ENCODE results near the gene KDM3A. TPM values are rescaled to one million over a fixed set of nuclear protein-coding genes. Genes with fewer than 3 reads are reported as not detected.

The KDM3A gene
- total and polyA plus RNA-seq, 9 of the 15 experiments (the other 6 are each of a cell fraction or from before 2014, with no cell fraction given) = 7.5 to 95.4 (median 24.8) TPM

- DNase-seq (ENCODE audit: extremely low read depth in 1 of 4, low spot score in 3 of 4) = no peak
- CTCF ChIA-PET (ENCODE audit: low intra/inter-chr PET ratio) = no interaction called here
- Histone ChIP-seq H3K9me1 (ENCODE audit: control insufficient read depth, insufficient read depth, low read length) (no peaks in the 10 kb centered on the region), H3K9ac (ENCODE audit: insufficient read depth in 1 of 2, low read depth in 2 of 2, low read length in 2 of 2) (no peak overlapping the region), H2AFZ (ENCODE audit: low read depth, low read length) (no peak overlapping the region), H3K27ac (ENCODE audit: extremely low read depth, low read depth, low read length) (no peak overlapping the region), H3K27me3 (ENCODE audit: control insufficient read depth in 2 of 2, insufficient read depth in 2 of 2, low read length in 2 of 2) (no peaks in the 10 kb centered on the region), H3K36me3 (ENCODE audit: control insufficient read depth, insufficient read depth, low read length) (no peaks in the 10 kb centered on the region), H3K4me2 (ENCODE audit: insufficient read depth, low read length) (no peak overlapping the region), H3K4me1 (replicated peaks in 1 of 2; ENCODE audit: control insufficient read depth in 2 of 2, insufficient read depth in 2 of 2, low read length in 2 of 2) (no peaks in the 10 kb centered on the region), H3K79me2 (ENCODE audit: control insufficient read depth, insufficient read depth, low read length) (no peaks in the 10 kb centered on the region), H4K20me1 (replicated peaks; ENCODE audit: control insufficient read depth, insufficient read depth, low read length) (no peaks in the 10 kb centered on the region), H3K9me3 (replicated peaks; ENCODE audit: control insufficient read depth, insufficient read depth, low read depth, low read length) (no peaks in the 10 kb centered on the region), H3K4me3 (no peak overlapping the region)
- TF ChIP-seq TRIM28 (IDR thresholded peaks at IDR 0.05) (0 out of 2 replicates have a peak, but pooled peaks have one; percentile 52), POLR2H (tag; IDR thresholded peaks at IDR 0.05; ENCODE audit: low read depth) (no peak)
- intact Hi-C loops (cut with micrococcal nuclease) = no loop called here
- in situ Hi-C loops (cut with MboI) = no loop called here
- WGBS (ENCODE audit: insufficient coverage, low coverage, missing lambda C conversion rate) = 13% methylated on average over 1 of the region's 1 CpG
- no peak for FAIRE-seq
- no peak for ATAC-seq
- BruUV-seq (replicated peaks) = no TSS peak
- POLR2A ChIA-PET = interaction anchor here (0.9 kb wide), 1 partner anchor 12 kb away, joined by 4 read pairs; no protein-coding TSS in a partner anchor
These were observed 10.8 kb upstream of the KDM3A start for GRCh38 chr2:86430368-86430767.

- Histone ChIP-seq H3K4me2 (ENCODE audit: insufficient read depth, low read length) (no peak overlapping the region), H2AFZ (ENCODE audit: low read depth, low read length) (no peak overlapping the region), H3K27me3 (ENCODE audit: control insufficient read depth in 2 of 2, insufficient read depth in 2 of 2, low read length in 2 of 2) (no peaks in the 10 kb centered on the region), H3K4me1 (replicated peaks in 1 of 2; ENCODE audit: control insufficient read depth in 2 of 2, insufficient read depth in 2 of 2, low read length in 2 of 2) (no peaks in the 10 kb centered on the region), H3K79me2 (ENCODE audit: control insufficient read depth, insufficient read depth, low read length) (no peaks in the 10 kb centered on the region), H3K27ac (ENCODE audit: extremely low read depth, low read depth, low read length) (no peak overlapping the region), H3K9ac (ENCODE audit: insufficient read depth in 1 of 2, low read depth in 2 of 2, low read length in 2 of 2) (no peak overlapping the region), H3K36me3 (ENCODE audit: control insufficient read depth, insufficient read depth, low read length) (no peaks in the 10 kb centered on the region), H3K4me3 (no peak overlapping the region), H3K9me3 (replicated peaks; ENCODE audit: control insufficient read depth, insufficient read depth, low read depth, low read length) (peaks cover under 1% of the 10 kb centered on the region; the same call in 1 of the 2 replicates), H3K9me1 (ENCODE audit: control insufficient read depth, insufficient read depth, low read length) (no peaks in the 10 kb centered on the region), H4K20me1 (replicated peaks; ENCODE audit: control insufficient read depth, insufficient read depth, low read length) (no peaks in the 10 kb centered on the region)
- ChIA-PET POLR2A (no interaction called here), CTCF (ENCODE audit: low intra/inter-chr PET ratio) (no interaction called here)
- DNase-seq (ENCODE audit: extremely low read depth in 1 of 4, low spot score in 3 of 4) (no peak), ATAC-seq (no peak), FAIRE-seq (no peak)
- 0% methylated on average over 1 of the region's 1 CpG for WGBS (ENCODE audit: insufficient coverage, low coverage, missing lambda C conversion rate)
- in situ Hi-C loops (cut with MboI) = no loop called here
- intact Hi-C loops (cut with micrococcal nuclease) = no loop called here
- BruUV-seq (replicated peaks) = no TSS peak
- TF ChIP-seq CEBPB (tag; IDR thresholded peaks at IDR 0.05) (peak; percentile 63), SPI1 (IDR thresholded peaks at IDR 0.05; ENCODE audit: borderline replicate concordance, low read depth, low read length) (peak; percentile 84), CEBPG (CRISPR knock-in tag; IDR thresholded peaks at IDR 0.05) (peak; percentile 39; the same call in 1 of the 2 replicates), CEBPG (tag; conservative IDR thresholded peaks at IDR 0.05 in 1 of 2, IDR thresholded peaks at IDR 0.05 in 1 of 2) (peak; percentile 77 to 80), TRIM24 (IDR thresholded peaks at IDR 0.05) (peak in 1 of 2 experiments; percentile 79; a peak in 1 of 4 replicates), PBX2 (CRISPR knock-in tag; IDR thresholded peaks at IDR 0.05; ENCODE audit: low read depth) (no peak), PBX2 (tag; conservative IDR thresholded peaks at IDR 0.05; ENCODE audit: low read depth) (peak; percentile 74), MYBL2 (IDR thresholded peaks at IDR 0.05; ENCODE audit: low read depth) (no peak), MYBL2 (CRISPR knock-in tag; IDR thresholded peaks at IDR 0.05; ENCODE audit: borderline replicate concordance) (no peak), GTF2F1 (IDR thresholded peaks at IDR 0.05; ENCODE audit: low read depth, low read length) (no peak), ZNF174 (CRISPR knock-in tag; IDR thresholded peaks at IDR 0.05) (no peak), ATF4 (CRISPR knock-in tag; IDR thresholded peaks at IDR 0.05) (peak; percentile 68; the same call in 1 of the 2 replicates), ZFP30 (CRISPR knock-in tag; IDR thresholded peaks at IDR 0.05; ENCODE audit: borderline replicate concordance) (no peak)
These were observed 8.0 kb upstream of the KDM3A start for GRCh38 chr2:86433137-86433536.
